Right renal pelvis (tissue), 4 donors: ENCODE results near the gene PDGFRB. TPM values are rescaled to one million over a fixed set of nuclear protein-coding genes. Genes with fewer than 3 reads are reported as not detected.

ENCODE experiments used
- DNase-seq, 4 donors: peaks; one replicate each; pipeline ENCODE4 v3.0.0-alpha.2; 2013; ENCODE audit warnings: low read depth in 4 of 4, low spot score in 3 of 4, missing footprints in 1 of 4
- polyA plus RNA-seq, 4 donors: library from polyadenylated mRNA; unstranded; fragments of 120-200 nt; gene quantifications; one replicate each; pipeline ENCODE4 v1.2.1, GENCODE V29; 2013; ENCODE audit not compliant: insufficient read length in 4 of 4

Gene PDGFRB
- polyA plus RNA-seq, 4 donors, result 143 to 185 (median 155) TPM

- DNase-seq, result no peak
Observed at GRCh38 chr5:150182774-150183173, 27.1 kb upstream of the PDGFRB start.

- DNase-seq, result no peak
Observed at GRCh38 chr5:150181766-150182545, 26.3 kb upstream of the PDGFRB start.

- no peak for DNase-seq
Observed at GRCh38 chr5:150181027-150181426, 25.4 kb upstream of the PDGFRB start.

GRCh38 chr5:150180241-150181026 is 24.8 kb upstream of the PDGFRB start:
- DNase-seq, result no peak

GRCh38 chr5:150179019-150179620 is 23.5 kb upstream of the PDGFRB start:
- no peak for DNase-seq

- DNase-seq, result no peak
Observed at GRCh38 chr5:150178262-150178661, 22.6 kb upstream of the PDGFRB start.

GRCh38 chr5:150177721-150178120 is 22.1 kb upstream of the PDGFRB start:
- DNase-seq, result no peak

- no peak for DNase-seq
Observed at GRCh38 chr5:150176745-150177477, 21.3 kb upstream of the PDGFRB start.

- no peak for DNase-seq
Observed at GRCh38 chr5:150175536-150175935, 19.9 kb upstream of the PDGFRB start.

- DNase-seq, result no peak
Observed at GRCh38 chr5:150175076-150175475, 19.4 kb upstream of the PDGFRB start.

GRCh38 chr5:150174285-150174684 is 18.6 kb upstream of the PDGFRB start:
- no peak for DNase-seq

GRCh38 chr5:150173161-150173560 is 17.5 kb upstream of the PDGFRB start:
- DNase-seq, result no peak

GRCh38 chr5:150172556-150172955 is 16.9 kb upstream of the PDGFRB start:
- no peak for DNase-seq

- DNase-seq, result no peak
Observed at GRCh38 chr5:150172145-150172544, 16.5 kb upstream of the PDGFRB start.

GRCh38 chr5:150168864-150169263 is 13.2 kb upstream of the PDGFRB start:
- no peak for DNase-seq

- no peak for DNase-seq
Observed at GRCh38 chr5:150167908-150168307, 12.3 kb upstream of the PDGFRB start.

GRCh38 chr5:150167512-150167850 is 11.8 kb upstream of the PDGFRB start:
- no peak for DNase-seq

GRCh38 chr5:150166650-150167511 is 11.2 kb upstream of the PDGFRB start, which contains the start of gene CDX1:
Gene CDX1 (plus strand): TSS chr5:150166778. CDS start chr5:150166877, 99 bp downstream.
- no peak for DNase-seq

- DNase-seq, result no peak
Observed at GRCh38 chr5:150166037-150166649, 10.5 kb upstream of the PDGFRB start.
